Measurements from ENCODE around the gene BTBD16. TPM values are rescaled to one million over a fixed set of nuclear protein-coding genes. Genes with fewer than 3 reads are reported as not detected.
A peak's percentile ranks its signal among the peaks of the same experiment; 100 is the strongest.

Gene BTBD16
- total RNA-seq, 4 donors from 2014 or later: not detected

- no peak for DNase-seq
- intact Hi-C loops (cut with DNase I): no loop called here
- no peaks in the 10 kb centered on the region for H3K36me3 ChIP-seq
- H3K27me3 ChIP-seq: no peaks in the 10 kb centered on the region
- peak overlapping the region in 1 of 4 donors; percentile 14 for H3K27ac ChIP-seq
- 59 to 61% methylated on average over 8 to 9 of the region's 12 CpGs for WGBS, 2 donors
- peaks cover 0 to 7% (median 0%) of the 10 kb centered on the region in 3 donors for H3K9me3 ChIP-seq
- H3K4me1 ChIP-seq: peaks cover 0 to 17% (median 4%) of the 10 kb centered on the region in 3 donors
- no peak for TF ChIP-seq POLR2A (IDR thresholded peaks at IDR 0.05)
- TF ChIP-seq CTCF (IDR thresholded peaks at IDR 0.05): no peak
- no peak overlapping the region for H3K4me3 ChIP-seq
Observed at GRCh38 chr10:122301055-122301810, 30.1 kb downstream of the BTBD16 start.

- Histone ChIP-seq H3K9me3 (peaks cover 0 to 7% (median 0%) of the 10 kb centered on the region in 3 donors), H3K4me1 (peaks cover 0 to 17% (median 4%) of the 10 kb centered on the region in 3 donors), H3K36me3 (no peaks in the 10 kb centered on the region), H3K4me3 (no peak overlapping the region), H3K27me3 (no peaks in the 10 kb centered on the region), H3K27ac (no peak overlapping the region)
- WGBS, 2 donors: 59 to 92% methylated on average over 3 to 5 of the region's 7 CpGs
- no peak for TF ChIP-seq POLR2A (IDR thresholded peaks at IDR 0.05)
- TF ChIP-seq CTCF (IDR thresholded peaks at IDR 0.05): no peak
- intact Hi-C loops (cut with DNase I): no loop called here
- DNase-seq: no peak
Observed at GRCh38 chr10:122301811-122302115, 30.7 kb downstream of the BTBD16 start.

GRCh38 chr10:122302315-122302714, 31.2 kb downstream of the BTBD16 start:
- intact Hi-C loops (cut with DNase I): no loop called here

GRCh38 chr10:122303271-122304053, 32.4 kb downstream of the BTBD16 start:
- no peak for TF ChIP-seq CTCF (IDR thresholded peaks at IDR 0.05)
- TF ChIP-seq POLR2A (IDR thresholded peaks at IDR 0.05): no peak
- no peak overlapping the region for H3K27ac ChIP-seq
- no peak for DNase-seq
- peaks cover 6 to 31% (median 13%) of the 10 kb centered on the region in 3 donors for H3K4me1 ChIP-seq
- no peak overlapping the region for H3K4me3 ChIP-seq
- intact Hi-C loops (cut with DNase I): no loop called here
- H3K27me3 ChIP-seq: no peaks in the 10 kb centered on the region
- H3K9me3 ChIP-seq: peaks cover 0 to 7% (median 0%) of the 10 kb centered on the region in 3 donors
- H3K36me3 ChIP-seq: no peaks in the 10 kb centered on the region
- WGBS, 2 donors: 77 to 86% methylated on average over 9 of the region's 9 CpGs

More at GRCh38 chr10:122302315-122302714, 31.2 kb downstream of the BTBD16 start:
- DNase-seq: no peak
- no peak overlapping the region for H3K4me3 ChIP-seq
- H3K36me3 ChIP-seq: no peaks in the 10 kb centered on the region
- no peak overlapping the region for H3K27ac ChIP-seq
- TF ChIP-seq POLR2A (IDR thresholded peaks at IDR 0.05): no peak
- TF ChIP-seq CTCF (IDR thresholded peaks at IDR 0.05): no peak
- peaks cover 0 to 20% (median 6%) of the 10 kb centered on the region in 3 donors for H3K4me1 ChIP-seq
- H3K27me3 ChIP-seq: no peaks in the 10 kb centered on the region
- H3K9me3 ChIP-seq: peaks cover 0 to 7% (median 0%) of the 10 kb centered on the region in 3 donors
- WGBS, 2 donors: 94% methylated on average over 4 of the region's 4 CpGs

- intact Hi-C loops (cut with DNase I): no loop called here
- no peaks in the 10 kb centered on the region for H3K27me3 ChIP-seq
- no peaks in the 10 kb centered on the region for H3K36me3 ChIP-seq
- WGBS, 2 donors: 89 to 90% methylated on average over 4 to 7 of the region's 7 CpGs
- no peak overlapping the region for H3K27ac ChIP-seq
- H3K4me1 ChIP-seq: peaks cover 13 to 31% (median 17%) of the 10 kb centered on the region in 3 donors
- no peak overlapping the region for H3K4me3 ChIP-seq
- no peak for DNase-seq
- H3K9me3 ChIP-seq: peaks cover 0 to 7% (median 0%) of the 10 kb centered on the region in 3 donors
- TF ChIP-seq CTCF (IDR thresholded peaks at IDR 0.05) (no peak), POLR2A (IDR thresholded peaks at IDR 0.05) (no peak)
Observed at GRCh38 chr10:122304054-122304579, 33.0 kb downstream of the BTBD16 start.
